Stimulated activated CD4-positive, alpha-beta T cell treated with anti-CD3 and anti-CD28 coated beads, Interleukin-4, amount 100 ng/mL, for 4 hours (primary cell): Measurements from ENCODE around the gene C10orf143.

Source experiments
- DNase-seq, 2 experiments: peaks; one replicate each; pipeline ENCODE4 v3.0.0-alpha.2; 2020

The C10orf143 gene

GRCh38 chr10:130050721-130051120, 59.9 kb downstream of the C10orf143 start:
- DNase-seq, result no peak

- no peak for DNase-seq
Measured at GRCh38 chr10:130049987-130050386, 60.6 kb downstream of the C10orf143 start.

DNA sequence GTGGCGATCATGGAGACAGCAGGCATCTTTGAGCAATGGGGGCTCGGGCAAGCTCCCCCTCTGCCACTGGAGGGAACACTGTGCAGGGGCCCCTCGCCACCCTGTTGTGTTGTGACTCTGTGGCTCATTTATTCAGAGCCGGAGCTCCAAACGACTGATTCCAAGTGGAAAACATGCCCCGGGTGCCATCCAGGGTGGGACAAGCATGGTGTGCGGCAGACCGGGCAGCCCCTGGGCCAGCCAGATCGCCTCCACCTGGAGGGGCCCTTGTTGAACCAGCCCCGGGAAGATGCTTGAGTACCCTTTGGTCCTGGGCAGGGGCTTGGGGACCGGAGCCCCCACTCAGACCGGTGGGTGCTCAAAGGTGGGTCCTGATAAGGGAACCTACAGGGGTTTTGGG, 61.4 kb downstream of the C10orf143 start:
- DNase-seq, result no peak

- DNase-seq, result no peak
Measured at GRCh38 chr10:130048081-130048480, 62.5 kb downstream of the C10orf143 start.

- no peak for DNase-seq
Measured at GRCh38 chr10:130047336-130047735, 63.3 kb downstream of the C10orf143 start.

GRCh38 chr10:130046591-130046990, 64.0 kb downstream of the C10orf143 start:
- no peak for DNase-seq

DNA sequence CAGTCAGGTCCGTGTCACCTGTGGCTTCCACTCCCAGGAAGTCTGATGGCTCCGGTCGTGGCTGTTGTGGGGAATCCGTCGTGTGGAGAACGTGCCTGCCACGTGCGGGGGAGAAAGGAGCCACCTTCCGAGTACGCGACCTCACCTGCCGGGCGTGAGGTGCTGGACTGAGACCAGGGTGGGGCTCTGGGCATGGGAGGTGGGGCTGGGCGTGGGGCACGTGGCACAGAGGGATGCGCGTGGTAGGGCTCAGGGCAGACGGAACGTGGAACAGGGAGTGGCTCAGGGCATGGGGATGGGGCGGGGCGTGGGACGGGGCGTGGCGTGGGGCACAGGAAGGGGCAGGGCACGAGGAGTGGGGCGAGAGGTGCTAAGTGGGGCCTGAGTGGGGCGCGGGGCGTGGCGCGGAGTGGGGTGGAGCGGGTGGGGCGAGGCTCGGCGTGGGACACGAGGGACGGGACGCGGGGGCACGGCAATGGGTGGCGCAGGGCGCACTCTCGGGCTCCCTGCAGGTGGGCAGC, 64.8 kb downstream of the C10orf143 start:
- no peak for DNase-seq

DNA sequence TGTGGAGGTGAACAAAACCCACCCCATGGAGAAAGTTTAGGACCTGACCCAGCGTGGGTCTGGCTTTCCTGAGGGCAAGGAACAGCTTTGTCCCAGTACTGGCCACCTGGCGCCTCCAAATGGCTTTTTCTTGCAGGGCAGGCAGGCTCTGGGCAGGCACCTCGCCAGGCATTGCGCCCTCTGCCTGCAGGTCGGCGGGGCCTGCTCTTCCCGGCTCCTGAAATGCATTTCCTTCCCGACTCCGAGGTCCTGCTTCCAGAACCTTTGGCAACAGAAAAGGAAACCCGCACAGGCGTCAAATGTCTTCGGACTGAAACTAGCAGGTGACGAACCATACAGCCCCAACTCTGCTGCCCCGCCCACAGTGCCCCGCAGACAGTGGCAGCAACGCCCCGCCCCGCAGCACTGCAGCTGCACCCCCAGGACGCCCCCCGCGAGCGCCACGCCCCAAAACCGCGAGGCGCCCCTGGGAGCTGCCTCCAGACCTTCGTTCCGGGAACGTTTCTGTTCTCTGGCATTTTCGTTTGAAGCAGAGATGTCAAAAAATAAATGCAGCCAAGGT, 65.5 kb downstream of the C10orf143 start:
- DNase-seq, result no peak

GRCh38 chr10:130044067-130045061, 66.3 kb downstream of the C10orf143 start:
- no peak for DNase-seq

DNA sequence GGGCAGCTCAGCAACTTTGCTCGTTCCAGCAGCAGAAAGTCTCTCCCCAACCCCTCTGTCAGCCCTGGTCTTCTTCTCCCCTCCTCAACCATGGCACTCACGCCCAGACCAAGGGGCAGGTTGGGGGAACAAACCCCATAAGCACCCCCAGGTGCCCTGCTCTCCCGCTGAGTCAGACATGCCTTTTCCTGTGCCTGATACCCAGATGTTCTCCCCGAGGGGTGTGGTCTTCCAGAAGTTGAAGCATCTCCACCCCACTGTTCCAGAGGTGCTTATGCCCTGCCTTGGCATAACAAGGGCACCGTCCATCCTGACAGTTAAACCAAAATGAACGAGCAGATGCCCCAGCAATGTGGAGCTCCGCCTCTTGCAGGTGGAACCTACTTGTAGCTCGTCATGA, 67.1 kb downstream of the C10orf143 start:
- DNase-seq, result no peak

GRCh38 chr10:130042381-130042780, 68.2 kb downstream of the C10orf143 start:
- DNase-seq, result no peak

DNA sequence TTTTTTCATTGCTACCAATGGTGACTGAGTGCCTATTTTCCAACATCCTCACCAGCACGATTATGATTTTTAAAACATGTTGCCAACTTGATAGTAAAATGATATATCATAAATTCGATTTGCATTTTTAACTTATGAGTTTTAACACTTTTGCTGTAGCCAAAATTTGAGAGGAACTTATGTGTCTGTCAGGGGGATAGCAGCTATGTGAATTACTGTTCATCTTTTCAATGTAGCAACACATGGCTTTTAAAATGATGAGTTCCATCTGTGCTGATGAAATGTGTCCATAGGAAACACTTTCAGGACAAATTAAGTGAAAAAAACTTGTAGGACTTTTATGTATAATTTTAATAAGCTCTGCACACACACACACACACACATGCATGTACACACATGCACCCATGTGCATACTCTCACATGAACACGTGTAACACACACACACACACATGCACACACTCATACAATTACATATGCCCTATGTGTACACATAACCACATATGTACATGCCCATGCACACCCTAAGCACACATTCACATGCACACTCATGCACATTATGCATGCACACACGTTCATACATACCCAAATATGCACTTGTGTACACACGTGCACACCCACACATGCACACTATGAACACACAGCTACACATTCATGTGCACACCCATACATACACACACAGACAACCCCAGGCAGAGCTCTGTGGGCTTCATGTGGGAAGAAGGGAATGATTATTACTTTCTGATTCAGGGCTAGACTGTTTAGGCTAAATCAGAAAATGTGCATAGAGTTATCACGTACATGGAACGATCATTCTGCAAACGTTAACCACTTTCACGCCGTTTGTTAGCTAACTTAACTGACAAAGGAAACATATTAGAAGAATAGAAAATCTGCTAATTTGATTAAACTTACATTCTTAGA, 68.9 kb downstream of the C10orf143 start:
- DNase-seq, result no peak

GRCh38 chr10:130040817-130041330, 69.8 kb downstream of the C10orf143 start:
- no peak for DNase-seq

- no peak for DNase-seq
Measured at GRCh38 chr10:130040351-130040750, 70.3 kb downstream of the C10orf143 start.

DNA sequence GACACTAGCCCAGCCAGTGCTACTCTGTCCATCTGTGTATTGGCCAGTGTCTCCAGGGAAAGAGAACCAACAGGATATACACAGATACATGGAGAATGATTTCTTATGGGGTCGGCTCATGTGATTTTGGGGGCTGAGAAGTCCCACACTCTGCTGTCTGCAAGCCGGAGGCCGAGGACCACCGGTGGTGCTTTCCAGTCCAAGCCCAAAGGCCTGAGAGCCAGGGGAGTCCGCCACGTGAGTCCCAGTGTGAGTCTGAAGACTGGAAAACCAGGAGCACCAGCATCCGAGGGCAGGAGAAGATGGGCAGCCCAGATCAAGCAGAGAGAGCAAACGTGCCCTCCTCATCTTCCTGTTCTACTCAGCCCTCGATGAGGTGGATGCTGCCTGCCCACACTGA, 71.5 kb downstream of the C10orf143 start:
- DNase-seq, result no peak

GRCh38 chr10:130038611-130039109, 72.0 kb downstream of the C10orf143 start:
- DNase-seq, result no peak

- no peak for DNase-seq
Measured at GRCh38 chr10:130038019-130038555, 72.5 kb downstream of the C10orf143 start.

- DNase-seq, result no peak
Measured at GRCh38 chr10:130037169-130037661, 73.4 kb downstream of the C10orf143 start.

DNA sequence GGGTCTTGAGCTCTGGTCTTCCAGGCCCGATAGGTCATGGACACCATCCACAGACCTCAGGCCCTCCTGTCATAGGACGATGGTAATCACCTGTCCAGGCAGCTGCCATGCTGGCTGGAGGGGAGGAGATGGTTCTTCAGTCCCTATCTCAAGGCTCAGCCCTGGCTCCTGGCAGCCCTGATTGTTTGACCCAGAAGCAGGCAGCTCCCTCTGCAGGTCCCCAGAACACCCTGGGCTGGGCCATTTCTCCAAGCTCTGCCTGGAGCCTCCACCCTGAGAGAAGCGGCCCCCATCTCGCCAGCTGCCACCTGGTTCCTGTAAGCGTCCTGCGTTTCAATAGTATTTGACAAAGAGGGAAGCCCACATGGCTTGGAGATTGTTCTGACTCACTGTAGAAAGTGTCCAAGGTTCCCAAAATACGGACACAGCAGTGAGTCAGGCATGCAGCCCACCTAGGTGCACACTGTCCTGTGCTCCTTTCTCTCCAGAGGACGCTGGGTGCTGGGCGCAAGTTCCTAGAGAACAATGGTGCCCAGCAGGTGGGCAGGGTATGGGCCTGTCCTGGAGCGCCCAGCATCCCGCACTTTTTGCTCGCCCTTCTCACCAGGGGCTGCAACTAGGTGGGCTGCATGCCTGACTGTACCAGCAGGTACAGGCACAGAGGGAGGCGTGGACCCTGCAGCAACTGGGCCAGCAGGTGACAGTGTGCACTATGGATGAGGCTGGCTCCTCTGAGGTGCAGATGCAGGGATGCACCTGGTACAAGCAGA, 74.1 kb downstream of the C10orf143 start:
- DNase-seq, result no peak

DNA sequence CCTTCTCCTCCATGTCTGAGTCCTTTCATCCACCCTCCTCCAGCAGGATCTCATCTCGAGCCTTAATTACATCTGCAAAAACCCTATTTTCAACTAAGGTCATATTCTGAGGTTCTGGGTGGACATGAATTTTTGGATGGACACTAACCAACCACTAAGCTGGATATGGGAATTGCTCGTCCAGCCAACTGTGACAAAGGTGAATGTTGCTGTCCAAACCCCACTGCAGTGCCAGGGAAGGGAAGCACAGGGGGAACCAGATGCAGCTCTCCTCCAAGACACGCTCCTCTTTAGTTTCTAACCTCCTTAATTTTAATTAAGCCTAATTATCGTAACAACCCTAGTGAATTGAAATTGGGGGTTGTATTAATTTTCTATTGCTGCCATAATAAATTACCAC, 81.4 kb downstream of the C10orf143 start:
- no peak for DNase-seq

GRCh38 chr10:130028465-130028819, 82.2 kb downstream of the C10orf143 start:
- no peak for DNase-seq
